Suppressor macrophage (primary cell): ENCODE measurements around the gene ZNRF1.

Experiments
- DNase-seq, 4 experiments: peaks; one replicate each; pipeline ENCODE4 v3.0.0-alpha.2; 2020 to 2022

The ZNRF1 gene

DNA sequence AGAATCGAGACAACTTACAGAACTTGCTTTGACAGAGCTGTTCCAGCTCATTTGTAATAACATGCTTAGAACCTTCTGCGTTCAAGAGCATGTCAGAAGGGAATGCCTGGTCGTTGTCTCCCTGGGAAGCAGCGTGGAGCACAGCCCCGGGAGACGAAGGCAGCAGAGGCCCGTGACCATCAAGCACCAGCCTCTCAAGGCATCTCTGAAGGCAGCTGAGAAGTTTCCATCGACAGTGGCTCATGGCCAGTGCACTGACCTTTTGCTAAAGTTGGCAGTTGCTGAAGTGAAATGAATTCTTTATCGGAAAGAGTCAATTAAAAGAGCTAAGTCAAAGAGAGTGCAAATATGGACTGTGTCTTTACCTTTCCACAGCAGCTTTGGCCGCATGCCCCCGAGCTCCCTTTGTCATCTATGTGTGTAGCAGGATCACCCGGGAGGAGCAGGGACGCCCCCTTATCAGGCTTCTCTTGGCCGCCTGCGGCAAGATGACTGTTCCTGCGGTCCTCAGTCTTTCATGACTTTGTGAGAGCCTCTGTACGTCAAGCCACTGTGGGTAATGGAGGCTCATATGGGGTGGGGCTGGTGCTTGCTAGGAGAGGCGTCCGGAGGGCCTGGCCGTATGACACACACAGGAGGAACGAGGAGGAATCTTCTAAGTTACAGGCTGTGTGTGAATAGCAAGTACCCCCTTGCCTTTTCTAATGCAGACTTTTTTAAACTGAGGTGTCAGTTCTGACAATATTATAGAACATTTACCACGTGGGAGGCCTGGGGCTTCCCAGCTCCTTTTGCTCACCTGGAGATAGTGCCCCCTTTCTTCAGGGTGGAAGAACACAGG lies 63.5 kb downstream of the ZNRF1 start:
- no peak for DNase-seq

GRCh38 chr16:75062976-75063346 lies 64.1 kb downstream of the ZNRF1 start:
- no peak for DNase-seq

- DNase-seq, result no peak
Measured at GRCh38 chr16:75063549-75064088, 64.8 kb downstream of the ZNRF1 start.

DNA sequence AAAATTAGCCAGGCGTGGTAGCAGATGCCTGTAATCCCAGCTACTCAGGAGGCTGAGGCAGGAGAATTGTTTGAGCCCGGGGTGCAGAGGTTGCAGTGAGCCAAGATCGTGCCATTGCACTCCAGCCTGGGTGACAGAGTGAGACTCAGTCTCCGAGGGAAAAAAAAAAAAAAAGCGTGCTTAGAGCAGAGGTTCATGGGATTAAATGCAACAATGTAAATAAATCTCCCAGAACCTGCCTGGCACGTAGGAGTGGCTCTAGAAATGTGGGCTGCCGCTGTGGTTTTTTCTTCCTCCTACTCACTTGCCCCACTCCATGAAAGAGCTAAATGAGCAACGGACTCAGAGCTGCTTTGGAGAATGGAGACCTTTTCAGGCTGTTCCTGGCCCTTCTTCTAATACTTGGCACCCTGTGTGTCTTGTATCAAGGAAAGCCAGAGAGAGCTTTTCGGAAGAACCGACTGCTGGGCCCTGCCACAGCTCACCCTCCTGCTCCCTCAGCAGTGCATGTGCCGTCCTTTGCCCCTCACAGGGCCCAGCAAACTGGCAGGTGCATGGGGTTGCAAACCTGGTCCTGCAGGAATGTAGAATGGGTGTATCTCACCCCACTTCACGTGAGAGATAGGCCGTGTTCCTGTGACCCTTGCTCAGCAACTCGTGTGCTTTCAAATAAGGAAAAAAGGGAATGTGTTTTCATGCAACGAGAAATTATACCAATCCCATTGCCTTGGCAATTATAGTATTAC lies 65.8 kb downstream of the ZNRF1 start:
- peak; percentile 24 to 59 (median 50) for DNase-seq

GRCh38 chr16:75065149-75065505 lies 66.3 kb downstream of the ZNRF1 start:
- DNase-seq, result peak in 1 of 4 experiments; percentile 34

DNA sequence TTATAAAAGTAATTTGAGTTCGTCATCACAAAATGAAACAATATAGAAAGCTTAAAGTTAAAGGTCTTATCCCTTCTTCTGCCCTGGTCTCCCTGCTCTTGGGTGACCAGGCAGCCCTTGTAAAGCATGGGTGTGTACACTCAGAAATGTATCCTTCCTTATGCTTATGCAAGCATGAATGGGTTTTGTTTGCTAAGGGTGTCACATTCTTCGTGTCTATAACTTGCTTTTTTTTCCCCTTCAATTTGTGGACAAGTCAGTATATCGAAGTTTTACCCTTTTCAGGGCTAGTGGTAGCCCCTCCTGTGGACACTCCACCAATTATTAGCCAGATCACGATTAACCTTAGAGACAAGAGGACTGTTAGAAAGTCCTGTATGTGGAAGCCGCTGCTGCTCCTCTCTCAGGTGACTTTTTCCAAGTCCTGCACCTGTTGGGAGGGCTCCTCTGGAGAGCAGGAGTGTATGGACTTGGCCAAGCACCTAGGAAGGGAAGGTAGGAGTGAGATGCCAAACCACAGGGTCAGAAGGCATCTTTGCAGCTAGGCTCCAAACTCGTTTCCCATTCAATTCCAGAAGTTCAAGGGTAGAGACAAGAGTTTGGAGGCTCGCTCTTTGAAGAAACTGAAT lies 66.8 kb downstream of the ZNRF1 start:
- peak in 2 of 4 experiments; percentile 26 to 34 for DNase-seq

DNA sequence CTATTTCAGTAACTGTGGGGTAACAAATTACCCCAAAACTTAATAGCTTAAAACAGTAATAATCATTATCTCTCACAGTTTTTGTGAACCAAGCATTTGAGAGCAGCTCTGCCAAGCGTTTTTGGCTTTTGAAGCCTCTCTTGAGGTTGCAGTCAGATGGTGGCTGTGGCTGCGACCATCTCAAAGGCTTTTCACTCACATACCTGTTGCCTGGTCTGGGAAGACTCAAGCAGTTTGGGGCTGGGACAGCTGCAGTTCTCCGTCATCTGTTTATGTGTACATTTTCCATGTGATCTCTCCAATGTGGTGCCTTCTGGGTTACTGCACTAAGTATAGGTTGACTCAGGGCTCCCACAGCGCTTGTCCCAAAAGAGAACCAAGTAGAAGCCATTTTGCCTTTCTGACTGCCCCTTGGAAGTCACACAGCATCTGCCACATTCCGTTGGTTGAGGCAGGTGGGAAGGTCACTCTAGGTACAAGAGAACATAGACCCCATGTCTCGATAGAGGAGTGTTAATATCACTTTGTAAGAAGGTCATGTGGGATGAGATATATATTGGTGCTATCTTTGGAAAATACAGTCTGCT lies 68.1 kb downstream of the ZNRF1 start:
- no peak for DNase-seq

DNA sequence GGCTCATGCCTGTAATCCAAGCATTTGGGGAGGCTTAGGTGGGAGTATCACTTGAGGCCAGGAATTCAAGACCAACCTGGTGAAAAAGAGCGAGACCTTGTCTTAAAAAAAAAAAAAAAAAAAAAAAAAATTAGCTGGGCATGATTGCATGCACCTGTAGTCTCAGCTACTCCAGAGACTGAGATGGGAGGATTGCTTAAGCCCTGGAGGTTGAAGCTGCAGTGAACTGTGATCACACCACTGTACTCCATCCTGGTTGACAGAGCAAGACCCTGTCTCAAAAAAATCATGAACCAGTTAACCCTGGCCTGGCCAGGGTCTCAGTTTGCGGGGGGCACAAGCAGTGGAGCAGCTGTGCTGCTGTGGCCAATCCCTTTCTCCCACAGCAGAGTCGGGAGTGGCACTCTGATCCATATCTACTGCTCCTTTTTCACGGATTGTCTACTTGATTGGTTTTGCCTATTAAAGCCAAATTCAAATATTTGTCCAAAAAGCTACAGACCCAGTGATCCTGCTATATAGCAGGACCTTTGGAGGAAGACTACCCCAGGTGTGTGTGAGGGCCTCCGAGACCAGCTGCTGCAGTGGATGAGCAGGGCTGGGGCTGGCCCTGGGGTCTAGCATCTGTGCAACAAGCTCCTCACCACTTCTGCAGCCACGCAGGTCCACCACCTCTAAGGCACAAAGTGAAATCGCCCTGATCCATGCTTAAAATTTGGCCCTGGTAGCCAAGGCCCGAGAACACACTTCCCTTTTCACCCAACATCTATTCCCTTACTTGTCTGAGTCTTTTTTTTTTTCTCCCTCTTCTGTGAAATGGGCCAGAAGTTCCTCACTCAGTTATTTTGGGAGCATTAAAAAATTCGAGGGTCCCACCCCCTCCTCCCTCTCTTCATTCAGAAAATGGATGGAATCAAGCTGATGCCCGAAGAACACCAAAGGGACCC lies 69.5 kb downstream of the ZNRF1 start:
- no peak for DNase-seq

DNA sequence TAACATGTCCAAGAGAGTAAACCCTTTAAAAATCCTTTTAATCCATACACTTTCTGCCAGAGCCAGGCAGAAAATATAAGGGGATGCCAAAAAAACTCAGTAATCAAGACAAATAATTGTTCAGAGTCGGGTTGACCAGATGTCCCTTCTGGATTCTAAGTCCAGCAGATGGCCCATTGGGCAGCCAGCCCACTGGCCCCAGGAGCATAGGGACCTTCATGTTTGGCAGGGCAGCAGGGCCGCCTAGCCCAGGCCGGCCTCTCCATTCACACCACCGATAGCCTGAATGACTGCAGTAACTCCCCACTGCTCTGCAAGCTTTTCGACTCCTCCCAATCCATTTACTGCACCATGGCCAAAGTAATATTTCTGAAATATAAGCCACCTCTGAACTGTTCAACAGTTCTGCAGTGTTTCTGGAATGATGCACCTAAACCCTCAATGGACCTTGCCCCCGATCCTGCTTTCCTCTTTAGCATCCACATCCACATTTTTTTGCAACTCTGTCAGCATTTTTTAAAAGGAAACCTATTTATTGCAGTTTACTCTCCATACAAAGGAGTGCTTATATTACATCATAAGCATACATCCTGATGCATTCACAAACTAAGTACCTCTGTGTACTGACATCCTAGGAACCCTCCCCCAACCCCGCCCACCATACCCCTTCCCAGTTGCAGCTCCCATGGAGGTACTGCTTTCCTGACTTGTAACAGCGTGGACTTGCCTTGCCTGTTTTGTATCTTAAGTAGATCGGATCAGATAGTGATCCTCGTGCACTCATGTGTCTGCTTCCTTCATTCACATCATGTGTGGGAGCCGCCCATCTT lies 71.4 kb downstream of the ZNRF1 start:
- no peak for DNase-seq

- no peak for DNase-seq
Measured at GRCh38 chr16:75071621-75072020, 72.8 kb downstream of the ZNRF1 start.

GRCh38 chr16:75072239-75072947 lies 73.6 kb downstream of the ZNRF1 start:
- DNase-seq, result no peak

- DNase-seq, result no peak
Measured at GRCh38 chr16:75073545-75074303, 74.9 kb downstream of the ZNRF1 start.

DNA sequence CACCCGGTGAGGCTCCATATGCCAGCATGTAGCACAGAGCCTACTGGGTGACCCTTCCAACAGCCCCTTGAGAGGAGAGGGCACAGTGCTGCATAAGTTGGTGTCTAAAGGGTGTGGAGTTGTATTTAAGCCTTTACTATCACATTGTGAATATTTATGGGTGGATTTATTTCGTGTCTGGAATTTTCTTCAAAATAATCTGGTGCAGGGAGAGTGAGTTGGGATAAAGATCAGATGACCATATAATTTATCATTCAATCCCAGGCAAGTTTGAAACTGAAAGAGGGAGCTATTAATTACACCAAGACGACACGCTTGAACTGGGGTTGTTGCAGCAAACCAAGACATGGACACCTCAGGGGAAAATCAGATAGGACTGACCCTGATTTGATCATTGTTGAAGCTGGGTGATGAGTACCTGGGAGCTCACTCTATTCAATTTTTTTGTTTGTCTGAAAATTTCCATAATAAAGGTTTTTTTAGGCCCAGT lies 75.5 kb downstream of the ZNRF1 start:
- no peak for DNase-seq

DNA sequence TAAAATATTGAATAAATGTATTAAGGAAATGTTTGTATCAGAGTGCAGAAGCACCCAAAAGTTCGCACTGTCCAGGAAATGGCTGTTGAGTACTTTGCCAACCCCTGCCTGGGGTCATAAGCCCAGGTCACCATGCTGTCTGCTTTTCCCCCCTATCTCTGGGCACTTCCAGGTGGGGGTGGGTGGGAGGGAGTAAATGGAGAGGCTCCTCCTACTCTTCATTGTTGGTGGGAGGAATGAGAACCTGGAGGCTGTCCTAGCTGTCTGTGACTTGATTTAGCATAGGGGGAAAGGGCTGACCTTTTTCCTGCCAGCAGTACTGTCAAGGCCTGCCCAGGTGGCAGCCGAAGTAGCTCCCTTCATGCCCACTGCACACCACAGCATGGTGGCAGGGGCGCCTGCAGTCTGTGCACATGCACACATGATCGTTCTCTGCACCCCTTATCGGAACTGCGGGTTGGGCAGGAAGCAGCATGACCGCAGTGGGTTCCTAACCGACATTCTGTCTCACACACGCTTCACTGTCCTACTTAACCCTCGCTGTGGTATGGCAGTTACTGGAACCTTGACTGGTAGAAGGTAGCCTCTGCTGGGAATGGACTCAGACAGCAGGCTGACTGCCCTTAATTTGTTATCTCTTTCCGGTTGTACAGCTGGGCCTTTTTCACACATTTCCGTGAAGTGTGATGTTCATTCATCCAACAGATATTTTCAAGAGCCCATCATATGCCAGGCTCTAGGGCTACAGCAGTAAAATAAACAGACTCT lies 76.3 kb downstream of the ZNRF1 start:
- DNase-seq, result peak in 3 of 4 experiments; percentile 31 to 44 (median 38)

- no peak for DNase-seq
Measured at GRCh38 chr16:75075688-75076268, 77.0 kb downstream of the ZNRF1 start.

DNA sequence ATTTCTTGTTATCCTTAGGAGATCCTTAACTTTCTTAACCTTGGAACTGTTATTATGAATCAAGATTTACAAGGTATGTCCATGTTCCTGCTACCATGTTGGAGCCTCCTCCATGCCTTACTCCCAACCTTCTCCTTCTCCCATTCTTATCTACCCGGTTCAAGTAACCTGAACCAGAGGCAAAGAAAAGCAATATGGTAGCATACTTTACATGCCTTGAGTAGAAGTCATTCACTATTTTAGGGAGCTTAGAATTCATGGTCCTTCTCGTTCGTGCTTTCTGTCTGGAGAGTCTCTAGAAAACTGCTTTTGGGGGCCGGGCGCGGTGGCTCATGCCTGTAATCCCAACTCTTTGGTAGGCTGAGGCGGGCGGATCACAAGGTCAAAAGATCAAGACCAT lies 80.1 kb downstream of the ZNRF1 start:
- no peak for DNase-seq

DNA sequence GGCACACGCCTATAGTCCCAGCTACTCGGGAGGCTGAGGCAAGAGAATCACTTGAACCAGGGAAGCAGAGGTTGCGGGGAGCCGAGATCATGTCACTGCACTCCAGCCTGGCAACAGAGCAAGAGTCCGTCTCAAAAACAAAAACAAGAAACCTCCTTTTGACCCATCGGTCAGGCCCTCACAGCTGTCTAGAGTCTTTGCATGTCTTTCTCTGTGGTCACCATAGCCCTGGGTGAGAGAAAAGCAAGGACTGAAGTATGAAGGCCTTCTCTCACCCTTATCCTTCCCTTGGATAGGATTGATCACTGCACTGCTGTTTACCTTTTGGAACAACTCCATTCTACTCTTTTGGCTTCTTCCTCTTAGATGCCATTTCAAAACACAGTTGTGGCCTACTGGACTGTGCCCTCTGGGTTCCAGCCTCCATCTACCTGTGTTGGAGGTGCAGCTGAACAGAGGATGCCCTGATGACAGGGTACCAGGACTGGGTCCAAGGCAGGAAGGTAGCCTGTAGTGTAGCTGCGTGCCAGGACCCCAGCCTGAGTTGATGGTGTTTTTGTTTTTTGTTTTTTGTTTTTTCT lies 80.6 kb downstream of the ZNRF1 start:
- no peak for DNase-seq
